HFFc6 (cell line): ENCODE measurements around the gene NPB. TPM values are rescaled to one million over a fixed set of nuclear protein-coding genes. Genes with fewer than 3 reads are reported as not detected.

Experiments
- DNase-seq: peaks from one replicate; pipeline ENCODE4 v3.0.0-alpha.2; 2018
- H3K27ac Mint-ChIP-seq: 2 replicates; pipeline ENCODE4 v1.8.0; 2020; ENCODE audit warnings: mild to moderate bottlenecking, mixed read lengths
- H3K27me3 Mint-ChIP-seq: 2 replicates; pipeline ENCODE4 v1.8.0; 2021; ENCODE audit warnings: mild to moderate bottlenecking, moderate library complexity, mixed read lengths; ENCODE audit not compliant: insufficient read depth
- H3K36me3 Mint-ChIP-seq: 2 replicates; pipeline ENCODE4 v1.8.0; 2021; ENCODE audit warnings: low read depth, mixed read lengths
- H3K4me1 Mint-ChIP-seq: 2 replicates; pipeline ENCODE4 v1.8.0; 2020; ENCODE audit warnings: low read depth, mixed read lengths
- H3K4me3 Mint-ChIP-seq: 2 replicates; pipeline ENCODE4 v1.8.0; 2020; ENCODE audit warnings: mild to moderate bottlenecking, moderate library complexity, mixed read lengths
- H3K9me3 Mint-ChIP-seq: 2 replicates; pipeline ENCODE4 v1.8.0; 2020; ENCODE audit warnings: mild to moderate bottlenecking, mixed read lengths
- total RNA-seq, 6 experiments: library from RNA; stranded (reverse); fragmentation: NEBNext Ultra II Directional; extraction: Animal tissue kit (Norgen Biotek cat#: 25700); gene quantifications; 2 replicates in 1 of 6; 3 replicates in 5 of 6; pipeline ENCODE4 v1.2.3, GENCODE V29; 2021
- TF ChIP-seq, protein P1 (sequence below): fragments of 200-600 bp; sonication (generic); IDR thresholded peaks from 2 replicates; pipeline ENCODE4 v1.5.0; 2021; ENCODE audit warnings: antibody characterized with exemption, mild to moderate bottlenecking

Gene NPB
- total RNA-seq, 6 experiments from 2014 or later, result 0.53 to 1.5 (median 0.71) TPM

DNA sequence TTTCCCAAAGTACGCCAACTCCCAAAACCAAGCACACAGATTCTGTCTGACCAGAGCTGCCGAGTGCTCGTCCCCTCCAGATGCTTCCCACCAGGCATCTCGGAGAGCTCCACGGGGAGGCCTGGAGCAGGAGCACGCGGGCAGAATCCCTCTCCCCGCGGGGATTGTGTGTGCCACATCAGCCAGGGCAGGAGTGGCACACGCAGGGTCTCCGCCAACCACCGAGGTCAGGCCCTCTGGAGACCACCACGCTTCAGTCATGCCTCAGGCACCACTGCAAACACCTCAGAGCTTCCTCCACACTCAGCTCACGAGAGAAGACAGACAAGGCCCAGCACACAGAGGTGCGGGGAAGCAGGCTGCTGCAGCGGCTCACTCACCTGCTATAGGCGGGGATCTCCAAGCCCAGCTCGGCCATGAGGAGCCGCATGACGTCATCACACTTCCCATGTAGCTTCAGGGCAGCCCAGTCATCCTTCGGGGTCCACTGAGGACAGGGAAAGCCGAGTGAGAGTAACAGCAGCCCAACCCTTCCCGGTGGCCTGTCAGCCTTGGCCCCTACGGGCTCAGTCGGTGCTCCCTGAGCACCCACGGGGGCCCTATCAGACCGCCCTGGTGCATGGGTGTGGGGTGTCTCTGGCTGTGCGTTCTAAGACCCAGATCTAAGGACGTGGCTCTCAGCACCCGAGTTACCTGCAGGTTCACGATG lies 11.5 kb downstream of the NPB start:
- no peaks in the 10 kb centered on the region for H3K9me3 Mint-ChIP-seq
- H3K27me3 Mint-ChIP-seq, result no peaks in the 10 kb centered on the region; the same call in 1 of the 2 replicates
- no peak overlapping the region for H3K27ac Mint-ChIP-seq
- H3K4me3 Mint-ChIP-seq, result no peak overlapping the region
- TF ChIP-seq, protein P1, sequence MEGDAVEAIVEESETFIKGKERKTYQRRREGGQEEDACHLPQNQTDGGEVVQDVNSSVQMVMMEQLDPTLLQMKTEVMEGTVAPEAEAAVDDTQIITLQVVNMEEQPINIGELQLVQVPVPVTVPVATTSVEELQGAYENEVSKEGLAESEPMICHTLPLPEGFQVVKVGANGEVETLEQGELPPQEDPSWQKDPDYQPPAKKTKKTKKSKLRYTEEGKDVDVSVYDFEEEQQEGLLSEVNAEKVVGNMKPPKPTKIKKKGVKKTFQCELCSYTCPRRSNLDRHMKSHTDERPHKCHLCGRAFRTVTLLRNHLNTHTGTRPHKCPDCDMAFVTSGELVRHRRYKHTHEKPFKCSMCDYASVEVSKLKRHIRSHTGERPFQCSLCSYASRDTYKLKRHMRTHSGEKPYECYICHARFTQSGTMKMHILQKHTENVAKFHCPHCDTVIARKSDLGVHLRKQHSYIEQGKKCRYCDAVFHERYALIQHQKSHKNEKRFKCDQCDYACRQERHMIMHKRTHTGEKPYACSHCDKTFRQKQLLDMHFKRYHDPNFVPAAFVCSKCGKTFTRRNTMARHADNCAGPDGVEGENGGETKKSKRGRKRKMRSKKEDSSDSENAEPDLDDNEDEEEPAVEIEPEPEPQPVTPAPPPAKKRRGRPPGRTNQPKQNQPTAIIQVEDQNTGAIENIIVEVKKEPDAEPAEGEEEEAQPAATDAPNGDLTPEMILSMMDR, result no peak
- DNase-seq, result no peak
- H3K4me1 Mint-ChIP-seq, result peaks cover 18% of the 10 kb centered on the region
- H3K36me3 Mint-ChIP-seq, result peaks cover 35% of the 10 kb centered on the region

DNA sequence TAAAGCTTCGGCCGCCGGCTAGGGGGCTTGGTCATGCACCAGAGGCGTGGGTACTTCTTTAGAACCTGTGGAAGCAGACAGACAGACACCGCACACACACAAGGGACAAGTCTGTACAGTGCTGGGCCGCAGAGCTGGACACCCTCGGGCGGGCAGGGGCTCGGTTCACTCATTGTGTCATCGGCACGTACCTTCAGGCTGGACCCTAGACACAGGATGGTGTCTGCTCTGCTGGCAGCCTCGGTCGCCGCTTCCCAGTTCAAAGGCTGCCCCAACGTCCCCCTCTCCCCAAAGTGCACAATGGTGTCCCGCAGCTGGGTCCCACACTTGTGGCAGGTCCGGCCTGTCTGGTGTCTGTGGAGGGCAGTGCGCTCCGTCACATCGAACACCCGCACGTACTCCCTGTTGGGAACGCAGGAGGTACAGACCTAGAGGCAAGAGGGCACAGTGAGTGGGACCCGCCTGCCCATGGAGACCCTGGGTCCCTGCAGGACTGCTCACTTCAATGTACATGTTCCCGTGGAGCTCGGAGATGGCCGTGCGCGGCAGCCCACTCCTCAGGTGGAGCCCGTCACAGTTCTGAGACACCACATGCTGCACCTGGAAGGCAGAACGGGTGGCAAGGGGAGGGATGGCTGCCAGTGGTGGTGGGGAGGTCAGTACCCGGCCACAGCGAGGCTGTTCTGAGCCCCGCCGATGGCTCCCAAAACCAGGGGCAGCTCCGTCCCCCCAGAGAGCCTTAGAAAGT lies 12.2 kb downstream of the NPB start:
- H3K4me3 Mint-ChIP-seq, result no peak overlapping the region
- H3K9me3 Mint-ChIP-seq, result no peaks in the 10 kb centered on the region
- no peak for DNase-seq
- TF ChIP-seq, protein P1, result no peak
- H3K4me1 Mint-ChIP-seq, result peaks cover 24% of the 10 kb centered on the region
- peaks cover 40% of the 10 kb centered on the region for H3K36me3 Mint-ChIP-seq
- H3K27ac Mint-ChIP-seq, result no peak overlapping the region
- H3K27me3 Mint-ChIP-seq, result no peaks in the 10 kb centered on the region; the same call in 1 of the 2 replicates

DNA sequence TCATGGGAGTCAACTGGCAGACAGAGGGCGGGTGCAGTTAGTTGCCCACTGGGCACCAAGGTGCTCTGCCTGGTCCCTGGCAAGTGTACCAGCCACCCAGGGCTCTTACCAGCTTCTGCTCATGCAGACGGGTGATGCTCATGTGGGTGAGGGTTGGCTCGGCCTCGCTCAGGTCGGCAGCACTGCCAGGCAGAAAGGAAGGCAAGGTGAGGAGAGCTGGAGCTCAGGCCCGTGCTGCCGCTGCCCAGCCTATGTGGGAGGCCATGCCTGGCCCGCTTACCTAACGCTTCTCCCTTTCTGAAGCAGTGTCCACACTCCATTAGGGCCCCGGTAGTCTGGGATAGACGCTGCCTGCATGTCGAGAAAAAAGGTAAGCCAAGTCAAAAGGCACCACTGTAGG lies 13.3 kb downstream of the NPB start:
- DNase-seq, result no peak
- Mint-ChIP-seq H3K9me3 (no peaks in the 10 kb centered on the region), H3K4me1 (peaks cover 27% of the 10 kb centered on the region), H3K36me3 (peaks cover 44% of the 10 kb centered on the region), H3K27ac (no peak overlapping the region), H3K4me3 (no peak overlapping the region), H3K27me3 (no peaks in the 10 kb centered on the region; the same call in 1 of the 2 replicates)
- TF ChIP-seq, protein P1, result no peak

DNA sequence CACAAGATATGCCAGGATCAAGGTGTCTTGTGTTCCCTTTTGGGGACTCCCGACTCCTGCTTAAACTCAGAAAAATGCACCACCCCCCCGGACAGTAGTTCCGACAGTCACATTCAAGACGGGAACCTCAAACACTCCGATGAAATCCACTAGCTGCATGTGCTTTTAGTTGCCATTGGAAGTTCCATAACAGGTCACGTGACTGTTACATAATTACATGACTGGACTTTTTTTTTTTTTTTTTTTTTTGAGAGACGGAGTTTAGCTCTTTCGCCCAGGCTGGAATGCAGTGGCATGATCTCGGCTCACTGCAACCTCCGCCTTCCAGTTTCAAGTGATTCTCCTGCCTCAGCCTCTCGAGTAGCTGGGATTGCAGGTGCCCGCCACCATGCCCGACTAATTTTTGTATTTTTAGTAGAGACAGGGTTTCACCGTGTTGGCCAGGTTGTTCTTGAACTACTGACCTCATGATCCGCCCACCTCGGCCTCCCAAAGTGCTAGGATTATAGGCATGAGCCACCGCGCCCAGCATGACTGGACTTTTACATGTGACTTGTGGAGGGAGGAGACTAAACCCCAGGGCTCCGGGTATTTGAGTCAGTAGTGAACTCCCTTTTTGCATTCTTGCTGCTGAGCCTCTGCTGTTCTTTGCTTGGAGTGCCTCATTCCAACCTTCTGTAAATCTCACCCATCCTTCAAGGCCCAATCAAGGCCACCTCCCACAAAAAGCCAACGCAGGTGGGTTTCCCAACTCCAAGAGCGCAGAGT lies 14.4 kb downstream of the NPB start:
- Mint-ChIP-seq H3K27me3 (no peaks in the 10 kb centered on the region; the same call in 1 of the 2 replicates), H3K27ac (peak overlapping the region; percentile 70), H3K4me3 (peak overlapping the region; percentile 90), H3K36me3 (peaks cover 48% of the 10 kb centered on the region), H3K4me1 (peaks cover 33% of the 10 kb centered on the region), H3K9me3 (no peaks in the 10 kb centered on the region)
- TF ChIP-seq, protein P1, result no peak
- DNase-seq, result peak; percentile 72

DNA sequence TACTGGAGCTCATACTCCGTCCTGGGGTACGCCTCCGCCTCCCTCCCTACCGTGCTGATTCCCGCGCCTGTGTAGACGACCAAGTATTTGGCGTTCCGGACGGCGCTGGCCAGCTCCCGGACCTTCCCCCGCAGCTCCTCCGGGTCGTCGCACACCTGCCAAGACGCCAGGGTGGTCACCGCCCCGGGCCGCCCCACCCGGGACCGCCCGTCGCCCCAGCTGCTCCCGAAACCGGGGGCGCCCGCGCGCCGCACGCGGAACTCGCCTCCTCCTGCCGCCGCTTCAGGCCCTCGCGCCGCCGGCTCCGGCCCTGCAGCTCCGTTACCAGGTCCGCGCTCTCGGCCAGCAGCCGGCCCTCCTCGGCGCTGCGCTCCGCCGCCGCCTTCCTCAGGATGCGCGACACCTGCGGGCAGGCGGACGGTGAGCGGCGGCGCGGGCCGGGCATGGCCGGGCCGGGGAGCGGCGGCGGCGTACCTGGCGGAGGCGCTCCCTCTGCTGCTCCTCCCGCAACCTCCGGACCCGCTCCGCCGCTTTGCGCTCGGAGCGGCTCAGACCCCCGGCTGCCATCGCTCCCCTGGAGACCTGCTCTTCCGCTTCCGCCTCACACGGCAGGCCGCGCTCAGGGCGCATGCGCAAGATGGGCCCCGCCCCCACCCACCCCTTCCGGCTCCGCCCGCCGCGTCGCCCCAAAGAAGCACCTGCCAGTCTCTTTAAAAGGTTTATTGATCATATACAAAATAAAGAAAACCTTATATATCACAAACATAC lies 15.7 kb downstream of the NPB start, which contains the start of gene SIRT7:
SIRT7 (minus strand) TSS at position 612 of the 768 bp plus-strand sequence; CDS start at position 567, 45 bp downstream.
- Mint-ChIP-seq H3K36me3 (peaks cover 40% of the 10 kb centered on the region), H3K27me3 (no peaks in the 10 kb centered on the region; the same call in 1 of the 2 replicates), H3K4me1 (peaks cover 33% of the 10 kb centered on the region), H3K27ac (peak within 1 kb of the TSS; percentile 70), H3K9me3 (no peaks in the 10 kb centered on the region), H3K4me3 (peak within 1 kb of the TSS; percentile 90)
- DNase-seq, result peak; percentile 27
- TF ChIP-seq, protein P1, result no peak
